Measurements from ENCODE around the gene KRT13.

KRT13 gene

GRCh38 chr17:41464173-41464572 lies 41.2 kb downstream of the KRT13 start:
- no peak for DNase-seq

- no peak for DNase-seq
Observed at GRCh38 chr17:41463746-41464145, 41.7 kb downstream of the KRT13 start.

GRCh38 chr17:41462705-41463104 lies 42.7 kb downstream of the KRT13 start:
- DNase-seq, result no peak

GRCh38 chr17:41457676-41458075 lies 47.7 kb downstream of the KRT13 start:
- no peak for DNase-seq

- DNase-seq, result no peak
Observed at GRCh38 chr17:41456204-41456603, 49.2 kb downstream of the KRT13 start.

GRCh38 chr17:41455236-41455635 lies 50.2 kb downstream of the KRT13 start:
- DNase-seq, result no peak

GRCh38 chr17:41453066-41453465 lies 52.3 kb downstream of the KRT13 start:
- no peak for DNase-seq

GRCh38 chr17:41452281-41452680 lies 53.1 kb downstream of the KRT13 start:
- DNase-seq, result no peak

GRCh38 chr17:41451154-41451728 lies 54.2 kb downstream of the KRT13 start:
- DNase-seq, result no peak

Measured in activated CD4-positive, alpha-beta T cell treated with anti-CD3 and anti-CD28 coated beads, Interleukin-2, amount 50 U/mL, for 1 hour (primary cell).